NCI-H1694 (cell line): ENCODE data around the gene PSMD1.
"Not testable (repeated sequence)": the region's sequence is repeated elsewhere in the genome, so short reads cannot be mapped to it uniquely, and the experiment has no call there.

Experiments used
- DNase-seq: peaks from one replicate; lab custom pipeline; 2025; lab: John Stamatoyannopoulos, UW

PSMD1 gene

DNA sequence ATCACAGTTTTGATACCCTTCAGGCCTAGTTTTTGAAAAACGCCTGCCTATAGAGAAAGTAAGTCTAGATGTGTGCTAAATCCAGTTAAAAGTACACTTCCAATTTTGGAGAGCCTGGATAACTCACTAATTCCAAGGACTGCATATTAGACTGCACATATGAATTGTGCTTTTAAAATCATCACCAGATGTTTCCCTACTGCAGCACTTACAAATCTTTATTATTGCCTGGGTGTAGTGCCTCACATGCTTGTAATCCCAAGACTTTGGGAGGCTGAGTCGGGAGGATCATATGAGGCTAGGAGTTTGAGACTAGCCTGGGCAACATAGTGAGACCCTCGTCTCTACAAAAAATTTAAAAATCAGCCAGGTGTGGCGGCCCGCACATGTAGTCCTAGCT, 104.0 kb downstream of the PSMD1 start:
- no peak for DNase-seq

DNA sequence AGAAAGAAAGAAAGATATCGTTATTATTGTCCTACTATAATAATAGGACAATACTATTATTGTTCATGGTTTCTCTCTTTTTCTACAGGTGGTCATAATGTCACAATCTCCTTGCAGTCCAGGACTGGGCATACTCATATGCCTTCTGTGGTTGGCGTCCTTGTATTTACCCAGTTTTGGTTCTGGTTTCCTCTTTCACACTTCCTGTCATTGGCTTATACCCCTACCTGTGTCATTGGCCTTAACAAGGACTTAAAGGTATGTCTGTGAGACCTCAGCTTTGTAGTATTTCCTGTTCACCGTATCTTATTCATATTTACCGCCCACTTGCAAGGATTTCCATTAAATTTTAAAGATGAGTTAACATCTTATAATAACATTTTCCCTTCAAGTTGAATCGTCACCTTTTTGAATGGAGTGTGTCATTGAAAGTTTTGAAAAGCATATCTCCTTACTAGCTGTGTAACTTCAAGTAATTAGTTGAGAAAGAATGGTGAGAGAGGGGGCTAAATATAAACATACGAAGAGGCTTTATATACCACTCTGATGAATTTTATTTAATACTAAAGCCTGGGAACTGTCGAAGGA, 104.7 kb downstream of the PSMD1 start:
- no peak for DNase-seq

DNA sequence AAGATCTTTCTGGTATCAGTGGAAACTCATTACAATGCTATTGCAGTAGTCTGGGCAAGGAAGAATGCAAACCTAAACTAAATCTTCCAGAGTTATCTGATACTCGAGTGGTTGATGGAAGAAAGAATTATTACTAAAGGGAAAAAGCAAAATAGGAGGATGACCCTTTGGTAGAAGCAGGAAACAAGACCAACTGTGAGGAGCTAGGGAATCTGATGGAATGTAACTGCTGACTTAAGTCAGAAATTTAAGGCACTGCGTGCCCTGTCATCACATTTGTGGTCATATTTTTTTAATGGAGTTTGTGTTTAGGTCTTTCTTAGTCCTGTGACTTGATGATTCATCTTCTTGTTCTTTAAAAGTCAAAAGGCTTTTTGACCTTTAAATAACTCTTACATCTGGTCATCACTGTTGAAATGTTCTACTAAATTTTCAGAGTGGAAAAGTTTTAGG, 105.2 kb downstream of the PSMD1 start:
- DNase-seq: no peak

DNA sequence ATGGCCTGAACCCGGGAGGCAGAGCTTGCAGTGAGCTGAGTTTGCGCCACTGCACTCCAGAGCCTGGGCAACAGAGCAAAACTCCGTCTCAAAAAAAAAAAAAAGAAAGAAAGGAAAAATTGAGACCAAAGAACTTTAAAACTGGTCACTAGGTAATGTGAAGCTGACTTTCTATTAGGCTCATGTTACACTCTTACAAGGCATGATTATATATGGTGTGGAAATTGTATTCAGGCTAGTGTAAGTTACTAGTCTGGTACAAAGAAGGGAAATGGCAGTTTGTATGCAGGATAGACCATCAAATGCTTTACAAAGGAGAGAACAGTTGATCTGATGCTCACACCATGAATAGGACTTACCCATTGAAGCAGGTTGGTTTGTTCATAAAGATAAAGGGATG, 106.3 kb downstream of the PSMD1 start:
- DNase-seq: no peak

DNA sequence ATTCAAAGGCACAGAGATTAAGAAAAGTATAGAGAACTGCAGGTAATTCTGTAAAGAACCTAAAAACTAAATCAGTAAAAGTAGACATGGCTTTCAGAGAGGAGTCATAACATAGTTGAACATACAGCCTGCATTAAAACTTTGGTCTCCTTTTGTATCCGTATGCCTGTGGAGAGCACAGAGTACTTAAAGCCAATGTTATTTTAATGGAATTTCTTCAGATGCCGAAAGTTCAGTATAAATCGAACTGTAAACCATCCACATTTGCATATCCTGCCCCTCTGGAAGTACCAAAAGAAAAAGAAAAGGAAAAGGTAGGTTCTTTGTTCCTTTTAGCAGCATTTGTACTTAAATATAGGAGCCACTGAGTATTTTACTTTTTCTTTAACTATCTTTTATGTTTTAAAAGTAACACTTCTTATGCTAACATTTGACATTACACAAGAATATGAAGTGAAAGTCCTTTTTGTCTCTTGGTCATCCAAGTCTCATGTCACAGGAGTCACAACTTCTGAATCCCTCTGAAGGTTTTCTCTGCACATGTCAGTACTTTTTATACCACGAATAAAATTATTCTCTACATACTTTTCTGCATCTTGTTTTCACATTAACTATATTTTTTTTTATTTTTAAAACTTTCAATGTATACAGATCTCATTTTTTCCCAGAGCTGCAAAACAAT, 106.9 kb downstream of the PSMD1 start:
- DNase-seq: no peak

DNA sequence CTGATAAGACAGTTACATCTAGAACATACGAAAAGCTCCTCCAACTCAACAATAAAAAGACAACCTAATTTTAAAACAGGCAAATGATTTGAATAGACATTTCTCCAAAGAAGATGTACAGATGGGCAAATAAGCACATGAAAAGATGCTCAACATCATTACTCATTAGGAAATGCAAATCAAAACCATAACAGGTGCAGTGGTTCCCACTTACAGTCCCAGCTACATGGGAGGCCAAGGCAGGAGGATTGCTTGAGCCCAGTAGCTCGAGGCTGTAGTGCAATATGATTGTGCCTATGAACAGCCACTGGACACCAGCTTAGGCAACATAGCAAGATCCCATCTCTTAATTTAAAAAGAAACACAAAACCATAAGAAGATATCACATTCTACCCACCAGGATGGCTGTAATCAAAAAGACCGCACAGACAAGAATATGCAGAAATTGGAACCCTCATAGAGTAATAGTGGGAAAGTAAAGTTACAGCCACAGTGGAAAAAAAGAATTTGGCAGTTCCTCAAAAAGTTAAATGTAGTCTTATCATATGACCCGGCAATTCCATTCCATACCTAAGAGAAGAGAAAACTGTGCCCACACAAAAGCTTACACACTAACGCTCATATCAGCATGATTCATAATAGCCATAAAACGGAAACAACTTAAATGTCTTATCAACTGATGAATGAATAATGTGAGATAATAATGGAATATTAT, 111.2 kb downstream of the PSMD1 start:
- no peak for DNase-seq

DNA sequence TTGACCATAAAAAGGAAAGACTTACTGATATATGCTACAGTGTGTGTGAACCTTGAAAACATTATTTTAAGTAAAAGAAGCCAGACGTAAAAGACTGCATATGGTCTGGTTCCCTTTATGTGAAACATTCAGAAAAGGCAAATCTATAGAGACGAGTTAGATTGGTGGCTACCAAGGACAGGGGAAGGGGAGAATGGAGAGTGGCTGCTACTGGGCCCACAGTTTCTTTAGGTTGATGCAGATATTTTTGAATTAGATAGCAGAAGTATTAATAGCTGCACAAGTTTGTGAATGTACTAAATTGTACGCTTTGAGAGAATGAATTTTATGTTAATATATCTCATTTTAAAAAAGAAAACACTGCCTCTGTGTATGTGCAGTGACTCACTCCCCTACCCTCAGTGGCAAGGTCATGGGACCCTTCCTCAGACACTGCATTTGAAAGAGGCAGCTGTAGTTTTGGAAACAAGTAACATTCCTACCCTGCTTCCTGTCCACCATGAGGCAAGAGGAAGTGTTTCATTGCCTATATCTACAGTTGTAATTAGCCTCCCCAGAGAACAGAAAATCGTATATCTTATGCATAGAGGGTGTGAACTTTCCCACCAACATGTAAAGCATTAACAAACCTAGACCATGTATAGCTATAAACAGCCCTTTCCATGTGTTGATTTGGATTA, 111.9 kb downstream of the PSMD1 start:
- no peak for DNase-seq

DNA sequence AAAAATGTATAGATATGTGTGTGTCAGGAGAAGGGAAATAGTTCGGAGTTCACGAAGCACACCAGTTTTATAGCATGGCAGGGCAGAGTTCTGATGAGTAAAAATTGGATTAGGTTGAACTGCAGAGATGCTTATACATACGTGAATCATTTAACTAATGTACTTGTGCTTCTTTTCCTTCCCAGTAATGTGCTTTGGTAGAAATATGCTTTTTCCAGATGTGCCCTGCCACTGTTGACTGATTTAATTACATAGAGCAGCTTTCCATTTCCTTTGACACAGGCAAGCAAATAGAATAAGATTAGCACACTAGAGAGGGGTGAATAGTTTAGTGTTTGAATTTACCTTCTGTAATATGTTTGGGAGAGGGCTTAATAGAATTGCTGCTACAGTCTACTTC, 112.8 kb downstream of the PSMD1 start:
- no peak for DNase-seq

DNA sequence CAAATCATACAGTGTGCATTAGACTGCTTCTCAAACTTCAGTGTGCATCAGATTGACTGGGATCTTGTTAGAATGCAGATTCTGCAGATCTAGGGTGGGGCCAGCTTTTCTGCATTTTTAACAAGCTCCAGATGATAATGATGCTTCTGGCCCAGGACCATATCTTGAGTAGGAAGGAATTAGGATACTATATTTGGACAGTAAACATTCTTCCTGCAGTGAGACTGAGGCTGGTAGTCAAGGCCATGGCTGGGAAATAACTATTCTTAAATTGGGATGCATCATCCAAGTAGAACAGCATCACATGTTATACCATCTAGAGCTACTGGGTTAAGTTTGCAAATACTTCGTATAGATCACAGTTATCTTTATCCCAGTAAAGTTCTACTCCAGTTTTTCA, 113.4 kb downstream of the PSMD1 start:
- DNase-seq: no peak

DNA sequence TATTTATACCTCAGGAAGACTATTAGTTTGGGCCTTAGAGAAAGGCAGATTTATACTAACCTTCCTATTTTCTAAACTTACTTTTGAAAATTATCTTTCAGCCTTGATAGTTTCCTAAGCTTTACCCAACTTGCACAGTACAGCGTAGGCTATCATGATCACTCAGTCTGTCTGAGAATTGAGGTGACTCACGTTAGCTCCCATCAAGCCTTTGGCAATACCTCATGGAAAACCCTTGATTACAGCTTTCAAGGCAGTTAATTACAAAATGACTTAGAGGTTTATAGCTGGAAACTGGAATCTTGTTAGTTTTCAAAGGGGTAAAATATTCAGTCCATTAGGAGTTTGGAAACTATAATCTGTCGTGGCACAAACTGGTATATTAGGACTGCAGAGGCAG, 115.4 kb downstream of the PSMD1 start:
- no peak for DNase-seq

DNA sequence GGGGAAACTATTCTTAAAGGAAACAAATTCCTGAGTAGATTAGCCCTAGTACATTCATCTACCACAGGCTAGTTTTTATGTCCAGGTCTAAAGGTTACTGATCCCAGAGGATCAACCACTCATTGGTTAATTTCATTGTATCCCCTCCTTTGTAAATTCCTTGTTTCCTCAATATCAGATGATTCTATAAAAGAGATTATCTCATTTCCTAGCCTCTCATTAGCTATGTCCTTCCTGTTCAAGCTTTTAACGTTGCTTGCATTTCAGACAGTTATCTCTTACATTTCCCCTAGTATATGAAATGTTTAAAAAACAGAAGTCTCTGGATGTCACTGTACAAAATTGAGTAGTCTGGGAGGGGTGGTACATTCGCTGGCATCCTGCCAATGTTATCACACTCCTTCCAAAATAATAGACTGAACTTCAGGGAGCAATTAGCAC, 117.6 kb downstream of the PSMD1 start:
- no peak for DNase-seq

DNA sequence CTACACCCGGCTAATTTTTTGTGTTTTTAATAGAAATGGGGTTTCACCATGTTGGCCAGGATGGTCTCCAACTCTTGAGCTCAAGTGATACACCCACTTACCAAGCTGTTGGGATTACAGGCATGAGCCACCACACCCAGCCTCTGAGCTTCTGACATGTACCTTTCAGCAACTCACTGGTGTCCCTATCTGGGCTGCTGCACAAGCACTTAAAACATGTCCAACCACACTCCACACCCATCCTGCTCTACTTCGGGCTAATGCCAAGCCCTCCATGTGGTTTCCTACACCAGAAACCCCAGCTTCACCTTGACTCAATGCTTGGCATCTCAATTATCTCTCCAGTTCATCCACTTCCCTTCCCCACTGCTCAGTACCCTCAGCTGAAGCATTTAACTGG, 119.4 kb downstream of the PSMD1 start:
- DNase-seq: no peak

DNA sequence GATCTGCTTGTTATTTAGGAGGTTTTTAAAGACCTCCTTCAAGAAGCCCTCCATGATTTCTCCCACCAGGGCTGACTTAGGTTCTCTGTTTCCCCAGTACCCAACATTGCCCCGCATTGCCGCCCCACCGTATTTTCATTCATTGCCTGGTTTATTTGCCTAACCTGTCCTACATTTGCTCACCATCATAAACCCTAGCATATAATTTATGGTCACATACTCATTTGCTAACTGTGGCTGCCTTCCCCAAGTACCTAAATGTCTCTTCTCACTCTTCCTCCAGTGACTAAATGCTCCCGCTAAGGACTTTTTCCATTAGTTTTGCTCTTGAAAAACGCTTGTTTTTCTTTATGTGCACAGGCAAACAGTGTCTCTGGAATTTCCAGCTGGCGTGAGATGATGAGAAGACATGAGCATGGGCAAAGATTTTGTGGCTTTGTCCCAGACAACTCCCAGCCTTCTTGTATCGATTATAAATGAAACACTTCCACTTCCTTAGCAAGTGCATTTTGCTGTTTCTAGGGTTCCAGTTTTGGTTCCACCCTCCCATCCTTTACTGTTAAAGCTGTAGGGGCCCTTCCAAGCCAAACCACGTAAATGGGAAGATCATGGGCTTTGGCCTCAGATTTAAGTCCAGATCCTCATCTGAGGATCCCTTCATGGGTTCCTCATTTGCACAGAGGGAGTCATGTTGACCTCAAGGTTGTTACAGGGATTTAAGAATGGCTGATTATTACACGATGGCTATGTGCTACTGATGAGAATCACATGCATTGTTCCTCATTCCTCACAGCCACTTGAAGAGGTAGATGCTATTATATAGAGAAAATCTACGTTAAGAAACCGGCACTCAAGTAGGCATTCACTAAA, 120.7 kb downstream of the PSMD1 start:
- no peak for DNase-seq

DNA sequence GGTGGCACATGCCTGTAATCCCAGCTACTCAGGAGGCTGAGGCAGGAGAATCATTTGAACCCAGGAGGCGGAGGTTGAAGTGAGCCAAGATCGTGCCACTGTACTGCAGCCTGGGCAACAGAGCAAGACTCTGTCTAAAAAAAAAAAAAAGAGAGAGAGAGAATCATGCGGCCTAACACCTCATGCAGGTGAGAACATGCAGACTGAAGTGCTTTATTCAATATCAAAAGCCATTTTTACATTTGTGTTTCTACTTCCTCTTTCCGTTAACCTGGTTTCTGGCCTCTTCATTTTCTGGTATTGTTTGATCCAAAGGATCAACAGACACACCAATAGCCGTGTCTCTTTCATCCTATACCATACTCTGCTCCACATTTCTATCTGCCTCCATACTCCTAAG, 122.1 kb downstream of the PSMD1 start:
- DNase-seq: not testable (repeated sequence)

DNA sequence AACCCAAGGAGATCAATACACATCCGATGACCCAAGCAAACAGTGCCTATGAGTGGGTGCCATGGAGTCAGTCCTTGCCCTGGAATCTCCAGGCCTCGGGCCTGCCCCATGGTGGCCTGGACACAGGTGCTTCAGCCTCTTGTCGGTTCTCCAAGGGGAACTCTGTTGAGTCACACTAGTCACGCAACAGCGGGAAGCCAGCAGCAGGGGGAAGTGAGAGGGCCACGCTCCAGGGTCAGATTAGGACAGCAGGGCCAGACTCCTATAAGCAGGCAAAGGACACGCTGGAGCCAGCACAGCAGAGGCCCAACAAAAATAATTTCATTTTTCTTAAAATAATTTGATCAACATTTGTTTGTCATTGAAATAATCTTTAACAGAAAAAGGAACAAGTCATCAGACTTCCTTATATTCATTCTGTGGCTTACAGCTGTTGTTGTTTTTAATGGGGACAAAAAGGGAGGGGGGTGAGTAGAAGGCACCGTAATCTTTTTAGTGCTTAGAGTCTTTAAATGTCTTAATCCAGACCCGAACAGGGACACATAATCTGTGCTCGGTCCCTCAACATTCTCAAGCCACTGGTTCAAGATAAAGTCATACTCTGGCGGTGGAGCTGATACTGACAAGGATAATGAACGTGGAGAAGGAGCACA, 125.3 kb downstream of the PSMD1 start:
- no peak for DNase-seq

DNA sequence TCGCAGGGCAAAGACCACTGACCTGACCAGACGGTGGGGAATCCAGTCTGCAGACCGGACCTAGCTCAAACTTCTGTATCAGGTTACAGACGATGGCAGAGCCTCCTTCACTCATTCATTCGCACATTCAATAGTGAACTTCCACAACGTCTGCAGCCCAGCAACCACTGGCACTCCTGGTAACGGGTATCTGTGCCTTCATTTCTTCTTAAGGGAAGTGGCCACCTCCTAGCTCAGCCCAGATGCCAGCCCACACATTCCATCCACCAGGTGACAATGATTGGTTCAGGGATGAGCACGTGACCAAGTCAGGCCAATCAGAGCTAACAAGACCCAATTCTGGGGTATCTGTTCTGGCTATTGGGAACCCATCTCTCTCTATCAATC, 125.8 kb downstream of the PSMD1 start:
- DNase-seq: no peak

DNA sequence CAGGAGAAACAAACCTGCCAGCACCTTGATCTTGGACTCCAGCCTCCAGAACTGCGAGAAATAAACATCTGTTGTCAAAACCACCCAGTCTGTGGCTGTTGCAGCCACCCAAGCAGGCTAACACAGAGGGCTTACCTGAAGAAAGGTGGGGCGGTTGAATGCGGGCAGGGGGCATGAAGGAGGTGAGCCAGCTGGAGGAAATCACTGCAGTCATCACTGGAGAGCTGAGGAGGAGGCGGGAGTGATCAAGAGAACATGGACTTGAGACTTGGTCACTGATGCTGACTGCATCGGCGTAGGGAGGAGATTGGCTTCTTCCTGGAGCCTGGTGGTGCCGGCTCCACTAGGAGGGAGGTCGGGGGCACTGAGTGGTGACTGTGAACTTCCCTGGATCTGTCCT, 127.2 kb downstream of the PSMD1 start:
- no peak for DNase-seq

DNA sequence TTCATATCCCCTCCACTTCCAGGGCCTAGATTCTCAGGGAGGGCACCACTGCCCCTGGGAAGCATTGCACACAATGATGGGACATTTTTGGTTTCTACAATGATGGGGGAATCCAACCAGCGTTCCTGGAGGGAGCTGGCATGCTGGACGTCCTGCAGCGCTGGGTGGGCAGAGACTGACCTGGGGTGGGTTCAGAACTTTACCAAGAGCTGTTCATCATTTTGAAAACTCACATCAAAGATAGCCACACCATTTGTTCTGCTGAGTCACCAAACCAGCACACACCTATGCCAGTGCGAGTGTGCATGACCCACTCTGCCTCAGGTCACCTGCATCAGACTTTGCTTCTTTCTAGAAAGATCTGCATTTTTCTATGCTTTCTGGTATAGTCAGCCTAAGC, 127.7 kb downstream of the PSMD1 start:
- no peak for DNase-seq

DNA sequence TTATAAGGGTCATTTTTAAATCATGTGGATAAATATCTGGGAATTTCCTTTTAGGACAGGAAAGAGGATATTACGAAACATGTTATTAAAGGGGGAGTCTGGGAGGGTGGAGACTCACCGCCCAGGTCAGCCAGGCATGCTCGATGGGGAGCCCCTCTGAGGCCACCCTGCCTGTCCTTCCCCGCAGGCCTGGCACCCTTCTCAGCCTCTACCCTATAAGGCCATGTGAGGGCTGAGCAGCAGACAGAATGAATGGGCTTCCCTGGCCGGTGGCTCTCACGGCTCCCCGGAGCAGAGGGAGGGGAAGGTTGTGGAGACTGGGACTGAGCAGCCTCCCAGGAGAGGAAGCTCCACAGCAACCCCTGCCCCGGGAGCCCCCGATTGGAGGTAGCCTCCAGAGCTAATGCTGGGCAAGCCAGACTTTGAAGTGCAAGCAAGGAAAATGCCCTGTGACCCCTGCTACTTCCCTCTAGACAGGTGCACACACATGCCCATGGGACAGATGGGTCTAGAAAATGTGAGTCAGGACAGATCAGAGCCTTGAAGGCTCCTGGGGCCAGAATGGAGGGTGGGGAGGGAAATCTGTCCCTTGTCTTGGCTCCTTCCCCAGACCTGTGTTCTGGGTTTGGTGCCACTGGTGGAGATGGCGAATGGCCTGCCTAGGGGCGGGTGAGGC, 128.5 kb downstream of the PSMD1 start:
- no peak for DNase-seq

DNA sequence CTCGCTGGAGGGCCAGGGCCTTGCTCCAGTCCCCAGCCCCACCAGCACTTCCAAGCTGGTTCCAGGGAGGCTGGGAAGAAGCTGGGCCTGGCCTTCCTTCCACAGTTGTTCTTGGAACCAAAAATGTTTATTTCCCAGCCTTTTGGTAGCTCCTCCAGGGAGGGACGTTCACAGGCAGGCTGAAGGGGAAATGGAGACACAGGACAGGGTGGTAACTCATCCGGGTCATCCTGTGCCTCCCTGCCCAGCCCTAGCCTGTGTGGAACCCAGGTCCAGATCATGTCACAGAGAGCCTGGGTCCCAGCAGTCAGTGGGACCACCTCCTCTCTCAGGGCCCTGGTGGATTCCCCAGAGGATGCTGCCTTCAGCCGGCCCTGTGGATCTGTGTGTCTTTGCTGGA, 129.2 kb downstream of the PSMD1 start:
- DNase-seq: no peak

DNA sequence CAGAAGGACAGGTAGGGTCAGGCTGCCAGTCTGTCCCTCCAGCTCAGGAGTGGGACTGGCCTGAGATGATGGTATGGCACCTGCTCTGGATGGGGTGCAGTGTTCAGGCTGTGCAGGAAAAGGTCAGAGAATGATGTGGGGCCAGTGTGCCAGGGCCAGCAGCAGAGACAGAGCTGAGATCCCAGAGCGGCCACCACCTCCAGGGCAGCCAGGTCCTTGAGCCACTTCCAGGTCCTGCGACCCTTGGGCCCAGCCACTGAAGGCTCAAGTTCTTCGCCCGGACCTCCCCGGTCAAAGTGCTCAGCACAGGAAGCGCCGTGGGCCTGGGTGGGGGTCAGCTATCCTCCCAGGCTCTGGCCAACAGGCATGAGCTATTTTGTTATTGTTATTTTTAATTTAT, 129.7 kb downstream of the PSMD1 start:
- DNase-seq: no peak
